CD4-positive, CD25-positive, alpha-beta regulatory T cell (primary cell): ENCODE measurements around the gene SLC1A6. TPM values are rescaled to one million over a fixed set of nuclear protein-coding genes. Genes with fewer than 3 reads are reported as not detected.

Experiments
- ATAC-seq, 2 donors: fragments of 150-1000 bp; cut with Tn5 transposase; one replicate each; pipeline ENCODE4 v1.10.0; 2021; ENCODE audit warnings: low read depth in 2 of 2, moderate number of reproducible peaks in 2 of 2, moderate library complexity in 1 of 2
- DNase-seq, 3 donors: peaks; one replicate each; pipeline versions ENCODE4 v3.0.0 to v3.0.0-alpha.2; 2012 to 2022; ENCODE audit warnings: mixed read lengths in 1 of 3
- H3K27ac ChIP-seq: one replicate; pipeline ENCODE4 v1.7.0; 2013; ENCODE audit warnings: mild to moderate bottlenecking, low read length; ENCODE audit not compliant: insufficient read depth, poor library complexity, severe bottlenecking
- H3K27me3 ChIP-seq: one replicate; pipeline ENCODE4 v1.7.0; 2013; ENCODE audit warnings: low read length; ENCODE audit not compliant: control insufficient read depth, insufficient read depth
- H3K36me3 ChIP-seq: one replicate; pipeline ENCODE4 v1.7.0; 2013; ENCODE audit warnings: mild to moderate bottlenecking, low read length, moderate library complexity; ENCODE audit not compliant: control insufficient read depth, insufficient read depth
- H3K4me1 ChIP-seq: 2 replicates; pipeline ENCODE4 v1.7.0; 2013; ENCODE audit warnings: mild to moderate bottlenecking, low read length; ENCODE audit not compliant: insufficient read depth, control insufficient read depth, poor library complexity, severe bottlenecking
- H3K4me3 ChIP-seq: one replicate; pipeline ENCODE4 v1.7.0; 2013; ENCODE audit warnings: low read depth, mild to moderate bottlenecking, low read length, moderate library complexity
- H3K9me3 ChIP-seq, 2 experiments: 1 replicate in 1 of 2; 2 replicates in 1 of 2; pipeline ENCODE4 v1.7.0; 2013; ENCODE audit warnings: low read length in 2 of 2, mild to moderate bottlenecking in 1 of 2, moderate library complexity in 1 of 2; ENCODE audit not compliant: control insufficient read depth in 2 of 2
- H3K27ac Mint-ChIP-seq, 3 donors: one replicate each; pipeline ENCODE4 v1.8.0; 2020 to 2022; ENCODE audit warnings: mild to moderate bottlenecking in 3 of 3, mixed read lengths in 3 of 3, moderate library complexity in 2 of 3
- H3K27me3 Mint-ChIP-seq: one replicate; pipeline ENCODE4 v1.8.0; 2022; ENCODE audit warnings: mild to moderate bottlenecking, mixed read lengths
- H3K36me3 Mint-ChIP-seq: one replicate; pipeline ENCODE4 v1.8.0; 2020; ENCODE audit warnings: mixed read lengths
- H3K4me1 Mint-ChIP-seq, 4 donors: one replicate each; pipeline ENCODE4 v1.8.0; 2020 to 2022; ENCODE audit warnings: mixed read lengths in 4 of 4, mild to moderate bottlenecking in 1 of 4
- H3K4me3 Mint-ChIP-seq, 4 donors: one replicate each; pipeline ENCODE4 v1.8.0; 2020 to 2022; ENCODE audit warnings: mild to moderate bottlenecking in 4 of 4, mixed read lengths in 4 of 4, moderate library complexity in 3 of 4
- H3K9me3 Mint-ChIP-seq, 7 donors: one replicate each; pipeline ENCODE4 v1.8.0; 2020 to 2022; ENCODE audit warnings: mixed read lengths in 7 of 7, mild to moderate bottlenecking in 3 of 7, moderate library complexity in 2 of 7
- polyA plus RNA-seq, 4 donors: library from polyadenylated mRNA; unstranded; fragments of 300-500 nt; fragmentation: Illumina TruSeq; gene quantifications; one replicate each; pipeline ENCODE4 v1.2.3, GENCODE V29; 2021
- total RNA-seq: library from RNA; stranded (reverse); gene quantifications from one replicate; pipeline ENCODE4 v1.2.3, GENCODE V29; 2022

The SLC1A6 gene
- total and polyA plus RNA-seq, 5 donors from 2014 or later: 0.59 TPM; not detected in 4

DNA sequence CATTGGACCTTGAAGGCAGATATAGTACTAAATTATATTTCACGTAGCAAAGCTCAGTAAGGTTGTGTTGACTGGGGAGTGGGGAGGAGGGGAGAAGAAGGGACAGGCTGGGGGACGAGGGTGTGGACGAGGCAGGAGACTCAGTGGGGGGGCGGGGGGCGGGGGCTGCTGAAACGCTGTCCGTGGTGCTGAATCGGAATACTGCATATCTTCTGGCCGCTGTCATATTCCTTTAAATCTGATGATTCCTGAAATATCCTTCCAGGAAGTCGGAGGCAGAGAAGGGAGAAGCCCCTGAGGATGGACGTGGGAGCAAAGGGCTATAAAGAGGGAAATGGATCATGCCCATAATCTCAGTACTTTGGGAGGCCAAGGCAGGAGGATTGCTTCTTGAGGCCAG, 34.9 kb upstream of the SLC1A6 start:
- no peak for ATAC-seq
- peaks cover 3% of the 10 kb centered on the region for H3K27me3 ChIP-seq
- no peaks in the 10 kb centered on the region for H3K4me1 Mint-ChIP-seq

GRCh38 chr19:15010501-15011300, 31.0 kb upstream of the SLC1A6 start:
- Mint-ChIP-seq H3K27me3 (peaks cover 30% of the 10 kb centered on the region), H3K36me3 (no peaks in the 10 kb centered on the region), H3K9me3 (peaks cover 0 to 3% (median 0%) of the 10 kb centered on the region in 7 donors), H3K4me3 (no peak overlapping the region), H3K4me1 (no peaks in the 10 kb centered on the region), H3K27ac (no peak overlapping the region)
- no peak overlapping the region for H3K27ac ChIP-seq
- DNase-seq (no peak), ATAC-seq (no peak)
- H3K4me3 ChIP-seq: no peak overlapping the region
- no peaks in the 10 kb centered on the region for H3K27me3 ChIP-seq
- no peaks in the 10 kb centered on the region for H3K36me3 ChIP-seq
- no peaks in the 10 kb centered on the region for H3K4me1 ChIP-seq
- H3K9me3 ChIP-seq: no peaks in the 10 kb centered on the region

More for the DNA sequence above, 34.9 kb upstream of the SLC1A6 start:
- Mint-ChIP-seq H3K4me3 (no peak overlapping the region), H3K27me3 (peaks cover 33% of the 10 kb centered on the region), H3K27ac (no peak overlapping the region), H3K9me3 (peaks cover 0 to 3% (median 0%) of the 10 kb centered on the region in 7 donors), H3K36me3 (no peaks in the 10 kb centered on the region)
- H3K9me3 ChIP-seq: no peaks in the 10 kb centered on the region
- H3K36me3 ChIP-seq: no peaks in the 10 kb centered on the region
- H3K27ac ChIP-seq: no peak overlapping the region
- no peak for DNase-seq
- H3K4me1 ChIP-seq: no peaks in the 10 kb centered on the region
- no peak overlapping the region for H3K4me3 ChIP-seq

DNA sequence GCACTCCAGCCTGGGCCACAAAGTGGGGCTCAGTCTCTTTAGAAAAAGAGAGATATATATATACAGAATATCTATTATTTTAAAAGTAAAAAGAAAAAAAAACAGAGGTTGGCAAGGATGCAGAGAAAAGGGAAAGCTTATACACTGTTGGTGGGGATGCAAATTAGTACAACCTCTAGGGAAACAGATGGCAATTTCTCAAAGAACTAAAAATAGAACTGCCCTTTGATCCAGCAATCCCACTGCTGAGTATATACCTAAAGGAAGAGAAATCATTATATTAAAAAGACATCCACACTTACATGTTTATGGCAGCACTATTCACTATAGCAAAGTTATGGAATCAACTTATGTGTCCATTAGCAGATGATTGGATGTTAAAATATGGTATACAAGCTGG, 28.6 kb upstream of the SLC1A6 start:
- no peak overlapping the region for H3K27ac Mint-ChIP-seq
- H3K36me3 ChIP-seq: no peaks in the 10 kb centered on the region
- H3K9me3 Mint-ChIP-seq: peaks cover 0 to 3% (median 0%) of the 10 kb centered on the region in 7 donors
- no peak overlapping the region for H3K27ac ChIP-seq
- H3K4me1 Mint-ChIP-seq: no peaks in the 10 kb centered on the region
- H3K4me3 Mint-ChIP-seq: no peak overlapping the region
- H3K27me3 ChIP-seq: no peaks in the 10 kb centered on the region
- no peak for ATAC-seq
- no peak overlapping the region for H3K4me3 ChIP-seq
- no peaks in the 10 kb centered on the region for H3K36me3 Mint-ChIP-seq
- H3K4me1 ChIP-seq: no peaks in the 10 kb centered on the region
- peaks cover 21% of the 10 kb centered on the region for H3K27me3 Mint-ChIP-seq
- no peaks in the 10 kb centered on the region for H3K9me3 ChIP-seq
- no peak for DNase-seq

DNA sequence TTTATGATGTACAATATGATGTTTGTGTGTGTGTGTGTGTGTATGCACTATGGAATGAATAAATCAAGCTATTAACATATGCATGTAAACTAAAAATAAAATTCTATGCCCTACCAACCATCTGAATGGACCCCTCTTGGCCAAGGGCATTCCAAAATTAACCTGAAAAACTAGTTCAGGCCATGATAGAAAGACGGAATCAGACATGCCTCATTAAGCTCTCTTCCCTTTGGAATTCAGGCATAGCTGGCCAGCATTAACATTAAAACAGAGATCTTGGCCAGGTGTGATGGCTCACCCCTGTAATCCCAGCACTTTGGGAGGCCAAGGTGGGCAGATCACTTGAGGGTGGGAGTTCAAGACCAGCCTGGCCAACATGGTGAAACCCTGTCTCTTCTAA, 18.3 kb upstream of the SLC1A6 start:
- Mint-ChIP-seq H3K9me3 (peaks cover 0 to 2% (median 0%) of the 10 kb centered on the region in 7 donors), H3K36me3 (no peaks in the 10 kb centered on the region), H3K27me3 (peaks cover 19% of the 10 kb centered on the region), H3K4me3 (no peak overlapping the region), H3K4me1 (no peaks in the 10 kb centered on the region), H3K27ac (no peak overlapping the region)
- no peak for DNase-seq
- Histone ChIP-seq H3K27me3 (peaks cover 2% of the 10 kb centered on the region), H3K4me3 (no peak overlapping the region), H3K9me3 (no peaks in the 10 kb centered on the region), H3K36me3 (no peaks in the 10 kb centered on the region), H3K4me1 (no peaks in the 10 kb centered on the region), H3K27ac (no peak overlapping the region)
- ATAC-seq: no peak

GRCh38 chr19:14992780-14993179, 13.1 kb upstream of the SLC1A6 start:
- no peaks in the 10 kb centered on the region for H3K4me1 Mint-ChIP-seq

GRCh38 chr19:14985133-14985532, 5.5 kb upstream of the SLC1A6 start:
- H3K4me1 ChIP-seq: no peaks in the 10 kb centered on the region
- H3K27ac Mint-ChIP-seq: no peak overlapping the region

More at GRCh38 chr19:14992780-14993179, 13.1 kb upstream of the SLC1A6 start:
- H3K27me3 Mint-ChIP-seq: peaks cover 11% of the 10 kb centered on the region
- H3K9me3 Mint-ChIP-seq: peaks cover 0 to 1% (median 0%) of the 10 kb centered on the region in 7 donors
- Histone ChIP-seq H3K9me3 (no peaks in the 10 kb centered on the region), H3K4me3 (no peak overlapping the region), H3K27ac (no peak overlapping the region), H3K27me3 (peaks cover 2% of the 10 kb centered on the region), H3K4me1 (no peaks in the 10 kb centered on the region), H3K36me3 (no peaks in the 10 kb centered on the region)
- no peaks in the 10 kb centered on the region for H3K36me3 Mint-ChIP-seq
- H3K27ac Mint-ChIP-seq: no peak overlapping the region
- no peak for ATAC-seq
- H3K4me3 Mint-ChIP-seq: no peak overlapping the region
- DNase-seq: no peak

DNA sequence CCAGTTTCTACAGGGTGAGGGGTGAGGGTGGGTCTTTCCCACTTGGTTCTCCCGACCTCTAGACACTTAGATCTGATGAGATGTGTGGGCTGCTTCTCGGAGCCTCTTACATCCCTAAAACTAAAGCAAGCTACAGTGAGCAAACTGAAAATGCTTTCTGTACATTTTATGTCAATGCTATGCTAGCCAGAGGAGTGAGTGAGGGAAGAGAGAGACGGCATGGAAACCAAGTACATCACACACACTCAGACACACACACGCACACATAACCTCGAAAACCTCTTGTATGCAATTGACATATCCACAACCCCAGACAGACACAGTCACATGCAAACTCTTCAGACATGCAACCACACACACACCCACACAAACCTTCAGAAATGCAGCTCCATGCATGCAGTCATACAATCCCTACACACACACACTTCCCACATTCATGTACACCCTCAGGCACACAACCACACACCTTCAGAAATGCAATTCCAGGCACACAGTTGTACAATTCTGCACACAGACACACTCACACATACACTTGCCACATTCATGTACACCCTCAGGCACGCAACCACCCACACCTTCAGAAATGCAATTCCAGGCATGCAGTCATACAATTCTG, 1.4 kb downstream of the SLC1A6 start:
- H3K36me3 Mint-ChIP-seq: no peaks in the 10 kb centered on the region
- no peaks in the 10 kb centered on the region for H3K9me3 ChIP-seq
- DNase-seq (no peak), ATAC-seq (no peak)
- peaks cover 0 to 1% (median 0%) of the 10 kb centered on the region in 7 donors for H3K9me3 Mint-ChIP-seq
- no peak overlapping the region for H3K27ac ChIP-seq
- H3K4me3 Mint-ChIP-seq: no peak overlapping the region
- peaks cover 22% of the 10 kb centered on the region for H3K27me3 ChIP-seq
- H3K4me3 ChIP-seq: no peak overlapping the region
- no peaks in the 10 kb centered on the region for H3K36me3 ChIP-seq
- H3K4me1 Mint-ChIP-seq: peaks cover 0 to 5% (median 0%) of the 10 kb centered on the region in 4 donors
- H3K27ac Mint-ChIP-seq: no peak overlapping the region
- H3K27me3 Mint-ChIP-seq: peaks cover 24% of the 10 kb centered on the region
- no peaks in the 10 kb centered on the region for H3K4me1 ChIP-seq

More at GRCh38 chr19:14985133-14985532, 5.5 kb upstream of the SLC1A6 start:
- Histone ChIP-seq H3K9me3 (no peaks in the 10 kb centered on the region), H3K4me3 (no peak overlapping the region), H3K27me3 (peaks cover 1% of the 10 kb centered on the region), H3K36me3 (no peaks in the 10 kb centered on the region), H3K27ac (no peak overlapping the region)
- Mint-ChIP-seq H3K4me3 (no peak overlapping the region), H3K27me3 (peaks cover 24% of the 10 kb centered on the region), H3K4me1 (peaks cover 0 to 2% (median 0%) of the 10 kb centered on the region in 4 donors), H3K9me3 (no peaks in the 10 kb centered on the region), H3K36me3 (no peaks in the 10 kb centered on the region)
- no peak for ATAC-seq
- no peak for DNase-seq
